Mammary epithelial cell (primary cell): ENCODE data around the gene MBP.

Experiments
- CTCF ChIP-seq, 2 donors: IDR thresholded peaks in 1 of 2; conservative IDR thresholded peaks in 1 of 2; 2 replicates each; pipeline ENCODE4 v1.5.1; 2011 to 2012; ENCODE audit warnings: inconsistent platforms in 2 of 2, low read length in 2 of 2, mild to moderate bottlenecking in 2 of 2, control low read depth in 1 of 2, low read depth in 1 of 2; ENCODE audit not compliant: insufficient read depth in 1 of 2; ENCODE audit errors: extremely low read depth in 1 of 2
- EZH2 ChIP-seq: IDR thresholded peaks from 2 replicates; pipeline ENCODE4 v1.6.1; 2012; ENCODE audit warnings: low read length, inconsistent platforms, borderline replicate concordance

- TF ChIP-seq CTCF (conservative IDR thresholded peaks at IDR 0.05 in 1 of 2, IDR thresholded peaks at IDR 0.05 in 1 of 2; ENCODE audit: extremely low read depth in 1 of 2, insufficient read depth in 1 of 2, low read depth in 1 of 2, low read length in 2 of 2) (no peak), EZH2 (no peak)
These were observed 173.8 kb downstream of the MBP start for GRCh38 chr18:76958692-76959341.
